Thoracic aorta (tissue), 2 donors: ENCODE measurements around the gene MPHOSPH8. TPM values are rescaled to one million over a fixed set of nuclear protein-coding genes. Genes with fewer than 3 reads are reported as not detected.
"Not testable (repeated sequence)": the region's sequence is repeated elsewhere in the genome, so short reads cannot be mapped to it uniquely, and the experiment has no call there.

Experiments
- ATAC-seq: fragments of 150-250 bp; one replicate; pipeline ENCODE4 v1.8.0; 2017; ENCODE audit warnings: low read depth; ENCODE audit not compliant: insufficient number of reproducible peaks, low FRiP score
- DNase-seq: peaks from one replicate; pipeline ENCODE4 v3.0.0-alpha.2; 2020; ENCODE audit warnings: low spot score
- H3K27ac ChIP-seq, 2 donors: fragments of 200-600 bp; sonication (generic); 1 replicate in 1 of 2; 2 replicates in 1 of 2; pipeline ENCODE4 v1.5.1; 2016; ENCODE audit warnings: mild to moderate bottlenecking in 2 of 2, moderate library complexity in 2 of 2
- H3K27me3 ChIP-seq: fragments of 200-600 bp; sonication (generic); replicated peaks from 2 replicates; pipeline ENCODE4 v1.6.0; 2016; ENCODE audit warnings: mild to moderate bottlenecking; ENCODE audit not compliant: insufficient read depth
- H3K36me3 ChIP-seq: fragments of 200-600 bp; sonication (generic); one replicate; pipeline ENCODE4 v1.5.1; 2016
- H3K4me1 ChIP-seq, 2 donors: fragments of 200-600 bp; sonication (generic); 1 replicate in 1 of 2; 2 replicates in 1 of 2; pipeline versions ENCODE4 v1.5.1 to v1.6.0; 2016; ENCODE audit warnings: low read depth in 2 of 2, mild to moderate bottlenecking in 1 of 2; ENCODE audit not compliant: control insufficient read depth in 1 of 2
- H3K4me3 ChIP-seq: fragments of 200-600 bp; sonication (generic); 2 replicates; pipeline ENCODE4 v1.5.1; 2016; ENCODE audit warnings: mild to moderate bottlenecking
- H3K9me3 ChIP-seq: fragments of 200-600 bp; sonication (generic); 2 replicates; pipeline ENCODE4 v1.5.1; 2016
- total RNA-seq, 2 donors: library from RNA; depleted of rRNA; stranded (reverse); fragments of >200 nt; gene quantifications; one replicate each; pipeline versions ENCODE4 v1.1.0 to v1.2.3, GENCODE V29; 2016
- TF ChIP-seq, protein P1 (sequence below): fragments of 200-600 bp; sonication (generic); IDR thresholded peaks from one replicate; pipeline ENCODE4 v1.5.1; 2019; ENCODE audit warnings: antibody characterized with exemption

The MPHOSPH8 gene
- total RNA-seq, 2 donors from 2014 or later = 24.8 to 56.3 TPM

DNA sequence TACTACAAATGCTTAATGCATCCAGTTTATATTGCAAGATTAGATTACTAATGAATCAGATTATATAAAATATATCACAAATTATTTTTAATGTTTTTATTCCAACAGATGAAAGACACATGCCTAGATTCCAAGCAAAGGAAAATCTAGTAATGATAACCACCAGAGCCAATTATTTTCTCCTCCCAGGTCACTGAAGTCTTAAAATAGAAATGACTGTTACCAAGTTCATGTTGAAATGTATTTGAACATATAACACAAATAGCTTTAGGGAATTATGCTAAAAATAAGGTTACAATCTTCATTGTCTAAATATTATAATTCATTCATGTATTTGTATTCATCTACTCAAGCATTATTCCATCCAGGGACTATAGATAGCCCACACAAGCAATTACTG lies 76.3 kb downstream of the MPHOSPH8 start:
- H3K4me3 ChIP-seq, H3K27me3 ChIP-seq, H3K9me3 ChIP-seq, ATAC-seq, H3K36me3 ChIP-seq, H3K27ac ChIP-seq, DNase-seq: not testable (repeated sequence)
- H3K4me1 ChIP-seq = peaks cover 0 to 10% of the 10 kb centered on the region in 2 donors

DNA sequence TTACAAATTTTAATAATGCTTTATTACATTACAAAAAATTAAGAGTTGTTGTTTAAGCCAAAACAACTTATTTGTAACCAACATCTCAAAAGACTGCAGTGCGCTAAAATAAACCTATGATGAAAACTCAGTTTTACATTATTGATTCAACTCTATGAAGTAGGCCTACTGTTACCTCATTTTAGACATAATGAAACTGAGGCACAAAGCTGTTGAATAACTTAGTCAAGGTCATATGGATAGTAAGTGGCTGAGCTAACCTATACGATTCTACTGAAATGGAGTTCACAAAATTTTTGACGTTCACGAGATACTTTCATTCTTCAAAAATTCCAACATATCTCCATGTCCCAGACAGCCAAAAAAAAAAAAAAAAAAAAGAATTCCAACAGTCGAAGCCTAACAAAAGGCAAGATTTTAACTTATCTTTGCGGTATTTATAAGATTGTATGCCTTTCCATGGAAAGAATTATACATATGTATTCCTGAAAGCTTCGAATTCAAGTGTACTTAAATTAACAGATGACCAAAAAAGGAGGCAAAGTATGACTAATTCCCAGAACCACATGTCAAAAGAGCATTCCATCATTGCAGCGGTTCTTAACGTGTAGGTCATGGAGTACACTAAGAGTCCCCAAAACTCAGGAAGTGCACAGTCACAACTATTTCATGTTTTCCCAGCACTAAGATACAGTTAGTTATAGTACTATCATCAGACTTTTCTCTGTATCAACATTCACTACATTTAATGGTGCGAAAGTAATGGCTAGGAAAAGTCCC lies 79.9 kb downstream of the MPHOSPH8 start:
- Histone ChIP-seq H3K9me3 (no peaks in the 10 kb centered on the region), H3K36me3 (peaks cover 4% of the 10 kb centered on the region), H3K27ac (peak overlapping the region in 1 of 2 donors; percentile 14), H3K27me3 (no peaks in the 10 kb centered on the region), H3K4me1 (peaks cover 0 to 10% of the 10 kb centered on the region in 2 donors), H3K4me3 (no peak overlapping the region)
- TF ChIP-seq, protein P1, sequence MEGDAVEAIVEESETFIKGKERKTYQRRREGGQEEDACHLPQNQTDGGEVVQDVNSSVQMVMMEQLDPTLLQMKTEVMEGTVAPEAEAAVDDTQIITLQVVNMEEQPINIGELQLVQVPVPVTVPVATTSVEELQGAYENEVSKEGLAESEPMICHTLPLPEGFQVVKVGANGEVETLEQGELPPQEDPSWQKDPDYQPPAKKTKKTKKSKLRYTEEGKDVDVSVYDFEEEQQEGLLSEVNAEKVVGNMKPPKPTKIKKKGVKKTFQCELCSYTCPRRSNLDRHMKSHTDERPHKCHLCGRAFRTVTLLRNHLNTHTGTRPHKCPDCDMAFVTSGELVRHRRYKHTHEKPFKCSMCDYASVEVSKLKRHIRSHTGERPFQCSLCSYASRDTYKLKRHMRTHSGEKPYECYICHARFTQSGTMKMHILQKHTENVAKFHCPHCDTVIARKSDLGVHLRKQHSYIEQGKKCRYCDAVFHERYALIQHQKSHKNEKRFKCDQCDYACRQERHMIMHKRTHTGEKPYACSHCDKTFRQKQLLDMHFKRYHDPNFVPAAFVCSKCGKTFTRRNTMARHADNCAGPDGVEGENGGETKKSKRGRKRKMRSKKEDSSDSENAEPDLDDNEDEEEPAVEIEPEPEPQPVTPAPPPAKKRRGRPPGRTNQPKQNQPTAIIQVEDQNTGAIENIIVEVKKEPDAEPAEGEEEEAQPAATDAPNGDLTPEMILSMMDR = no peak
- no peak for DNase-seq
- peak; percentile 60 for ATAC-seq

DNA sequence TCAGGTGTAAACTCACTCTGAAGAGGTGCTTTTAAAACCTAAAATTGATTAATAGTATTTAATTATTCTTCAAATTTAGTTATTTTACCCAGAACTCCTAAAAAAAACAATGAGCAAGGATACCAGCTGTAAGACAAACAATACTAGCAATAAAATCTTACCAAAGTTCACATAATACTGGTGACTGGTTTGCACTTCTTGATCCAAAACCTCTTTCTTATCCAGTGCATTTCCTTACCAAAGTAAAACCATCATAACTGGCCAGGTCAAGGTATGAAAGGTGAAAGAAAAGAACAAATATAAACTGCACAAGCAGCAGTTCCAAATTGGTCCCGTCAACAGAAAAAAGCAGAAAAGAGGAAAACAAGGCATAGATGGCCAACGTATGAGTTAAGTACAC lies 86.6 kb downstream of the MPHOSPH8 start:
- Histone ChIP-seq H3K36me3 (peaks cover 4% of the 10 kb centered on the region), H3K9me3 (no peaks in the 10 kb centered on the region), H3K27ac (no peak overlapping the region), H3K4me3 (no peak overlapping the region), H3K4me1 (no peaks in the 10 kb centered on the region), H3K27me3 (no peaks in the 10 kb centered on the region)
- TF ChIP-seq, protein P1 = no peak
- DNase-seq (no peak), ATAC-seq (no peak)

Other genes starting within 250 kb of the MPHOSPH8 start
- gene TPTE2, start 72.1 kb upstream of the MPHOSPH8 start, total RNA-seq = not detected
- 10 to 100 TPM; 60.1 to 80.7 TPM for gene PSPC1, start 149.3 kb downstream of the MPHOSPH8 start, total RNA-seq
- gene ZMYM5, start 230.0 kb downstream of the MPHOSPH8 start, total RNA-seq = 10 to 100 TPM; 15.2 to 19.2 TPM